NCI-H82 (cell line): ENCODE results near the gene CAMKMT.
"Not testable (repeated sequence)": the region's sequence is repeated elsewhere in the genome, so short reads cannot be mapped to it uniquely, and the experiment has no call there.

Source experiments
- DNase-seq: peaks from one replicate; lab custom pipeline; 2025; lab: John Stamatoyannopoulos, UW

The CAMKMT gene

DNA sequence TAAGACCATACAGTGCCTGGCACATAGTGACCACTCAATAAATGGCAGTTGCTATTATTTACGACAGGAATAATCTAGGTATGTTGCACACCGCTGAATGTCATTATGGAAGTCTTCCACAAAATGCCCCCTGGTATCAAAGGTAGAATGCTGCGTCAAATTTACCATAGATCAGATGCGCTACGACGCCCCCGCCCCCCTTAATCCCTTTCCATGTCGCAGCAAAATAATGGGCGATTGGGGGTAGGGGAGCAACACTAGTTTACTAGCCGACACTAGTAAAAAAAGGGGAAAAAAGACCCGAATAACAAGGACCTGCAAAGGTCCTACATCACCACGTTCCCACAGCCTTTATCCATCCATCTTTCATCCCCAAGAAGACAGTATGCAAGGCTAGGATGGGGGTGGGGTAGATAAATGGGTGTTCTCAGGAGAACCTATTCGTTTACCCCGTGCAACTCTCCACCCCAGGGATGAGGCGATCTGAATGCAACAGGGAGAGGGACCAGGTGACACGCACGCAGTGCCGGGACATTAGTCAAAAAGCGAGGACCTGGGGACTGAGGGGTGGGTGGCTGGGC, 908 bp upstream of the CAMKMT start:
- peak; percentile 68 for DNase-seq

DNA sequence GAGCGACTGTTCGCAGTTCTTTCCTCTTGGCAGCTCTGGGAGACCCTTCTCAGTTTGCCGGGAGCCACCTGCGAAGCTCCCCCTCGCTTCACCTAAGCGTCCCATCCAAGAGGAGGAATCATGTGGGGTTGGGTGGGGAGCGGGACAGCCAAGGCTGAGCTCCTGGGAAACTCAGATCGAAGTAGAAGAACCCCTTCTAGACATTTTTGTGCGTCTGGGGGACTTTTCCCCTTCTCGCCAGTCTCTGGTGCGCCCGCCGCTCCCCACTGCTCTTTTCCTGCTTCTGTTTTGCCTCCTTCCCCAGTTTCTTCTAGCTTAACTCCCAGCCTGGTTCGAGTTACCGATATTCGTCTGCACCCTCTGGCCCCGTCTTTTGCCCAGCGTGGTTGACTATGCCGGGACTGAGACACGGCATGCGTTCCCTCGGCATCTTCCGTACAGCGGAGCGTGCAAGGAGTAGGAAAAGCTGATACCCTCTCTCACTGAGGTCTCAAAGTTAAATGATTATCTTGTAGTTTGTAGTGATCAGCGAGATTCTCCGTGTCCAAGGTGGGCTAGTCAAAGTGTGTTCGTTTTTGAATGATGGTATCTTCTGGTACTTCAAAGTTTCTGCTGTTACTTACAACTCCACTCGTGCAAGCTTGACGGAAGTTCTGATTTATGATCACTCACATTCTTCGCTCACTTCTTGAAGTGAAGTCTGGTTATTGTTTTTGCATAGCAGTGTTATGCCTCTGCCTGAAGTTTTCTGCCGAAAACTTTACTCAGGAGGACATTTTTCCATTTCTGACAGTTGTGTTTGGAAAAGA, 664 bp downstream of the CAMKMT start:
- peak; percentile 62 for DNase-seq

DNA sequence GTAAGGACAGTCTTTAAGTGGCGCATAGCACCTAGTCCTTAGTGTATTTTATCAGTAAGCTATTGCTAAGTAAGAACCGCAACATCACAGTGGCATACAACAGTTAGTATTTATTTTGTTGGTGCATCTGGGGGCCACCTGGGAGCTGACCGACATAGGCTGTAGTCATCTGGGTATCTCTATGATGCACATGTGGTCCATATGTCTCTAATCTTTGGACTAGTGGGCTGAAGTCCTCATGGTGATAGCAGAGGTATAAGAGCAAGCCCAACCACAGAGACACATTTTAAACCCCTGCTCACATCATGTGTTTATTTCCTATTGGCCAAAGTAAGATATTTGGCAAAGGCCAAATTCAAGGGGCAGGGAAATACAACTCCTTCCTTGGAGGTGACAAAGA, 2.9 kb downstream of the CAMKMT start:
- DNase-seq: no peak

DNA sequence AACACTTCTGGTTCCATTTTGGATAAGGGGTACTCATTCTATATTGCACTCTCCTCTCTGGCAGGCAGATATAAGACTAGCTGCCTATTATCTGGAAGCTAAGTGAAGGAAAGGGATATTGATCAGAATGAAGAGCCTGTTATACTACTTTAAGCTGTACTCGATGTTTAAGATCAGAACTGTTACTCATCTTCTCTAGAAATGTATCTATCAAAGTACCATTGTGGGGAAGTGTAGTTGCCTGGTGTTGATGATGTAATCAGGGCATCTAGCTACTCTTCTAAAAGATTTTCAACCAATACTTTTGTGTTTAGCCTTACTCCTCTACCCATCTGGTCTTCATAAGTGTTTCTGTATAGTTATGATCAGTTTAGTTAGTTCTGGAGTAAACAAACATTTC, 5.8 kb downstream of the CAMKMT start:
- no peak for DNase-seq

DNA sequence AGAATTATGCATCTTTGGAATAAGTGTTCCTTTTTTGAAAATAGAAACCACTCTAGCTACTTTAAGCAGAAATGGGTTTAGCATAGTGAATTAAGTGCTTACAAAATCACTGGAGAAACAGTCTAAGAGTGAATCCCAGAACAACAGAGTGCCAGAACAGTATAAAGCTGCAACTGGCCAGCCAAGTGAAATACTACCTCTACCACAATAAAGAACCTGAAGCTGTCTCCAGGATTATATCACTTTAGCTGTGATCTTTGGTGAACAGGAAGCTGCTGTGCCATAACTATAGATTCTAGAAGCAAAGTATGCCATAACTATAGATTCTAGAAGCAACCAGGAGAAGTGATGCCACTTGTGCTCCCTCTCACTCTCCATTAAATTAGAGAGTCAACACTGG, 7.6 kb downstream of the CAMKMT start:
- no peak for DNase-seq

DNA sequence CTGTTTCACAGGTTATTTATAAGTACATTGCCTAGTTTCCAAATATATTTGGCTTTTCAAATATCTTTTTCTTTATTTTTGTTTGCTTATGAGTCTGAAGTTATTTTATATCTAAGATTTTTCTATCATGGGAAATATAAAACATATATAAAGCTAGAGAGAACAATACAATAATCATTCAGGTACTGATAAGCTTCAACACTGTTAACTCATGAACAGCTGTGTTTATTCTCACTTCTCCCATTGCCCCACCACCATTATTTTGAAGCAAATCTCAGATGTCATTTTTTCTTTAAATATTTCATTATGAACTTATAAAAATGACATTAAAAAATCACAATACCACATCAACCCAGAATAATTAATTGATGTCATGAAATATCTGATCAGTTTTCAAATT, 9.7 kb downstream of the CAMKMT start:
- no peak for DNase-seq

DNA sequence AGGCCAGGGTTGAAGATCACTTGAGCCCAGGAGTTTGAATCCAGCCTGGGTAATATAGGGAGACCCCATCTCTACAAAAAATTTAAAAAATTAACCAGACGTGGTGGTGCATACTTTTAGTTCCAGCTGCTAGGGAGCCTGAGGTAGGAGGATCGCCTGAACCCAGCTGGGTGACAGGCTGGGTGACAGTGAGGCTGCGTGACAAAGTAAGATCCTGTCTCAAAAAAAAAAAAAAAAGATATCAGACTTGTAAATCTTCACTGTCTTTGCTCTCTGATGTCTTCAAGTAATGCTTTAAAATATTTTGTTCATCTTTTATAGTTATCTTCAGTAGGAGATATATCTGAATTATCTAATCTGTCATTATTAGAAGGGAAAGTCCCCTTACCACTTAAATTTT, 10.5 kb downstream of the CAMKMT start:
- no peak for DNase-seq

DNA sequence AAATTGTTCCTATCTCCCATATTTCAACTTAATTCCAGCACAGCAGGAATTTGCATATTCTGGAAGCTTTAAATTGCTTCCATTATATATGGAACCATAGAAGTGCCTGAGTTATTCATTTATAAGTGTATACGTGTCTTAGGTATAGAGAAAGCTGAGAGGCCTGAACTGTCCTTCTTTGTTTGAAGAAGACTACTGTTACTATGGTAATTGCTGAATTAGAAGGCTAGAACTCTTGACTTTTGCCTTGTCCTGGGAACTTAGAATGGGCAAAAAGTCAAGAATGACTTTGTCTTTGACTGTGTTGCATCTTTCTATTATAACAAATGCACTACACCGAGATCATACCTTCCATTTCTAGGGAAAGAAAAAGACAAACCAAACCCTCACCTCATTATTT, 15.7 kb downstream of the CAMKMT start:
- DNase-seq: no peak

DNA sequence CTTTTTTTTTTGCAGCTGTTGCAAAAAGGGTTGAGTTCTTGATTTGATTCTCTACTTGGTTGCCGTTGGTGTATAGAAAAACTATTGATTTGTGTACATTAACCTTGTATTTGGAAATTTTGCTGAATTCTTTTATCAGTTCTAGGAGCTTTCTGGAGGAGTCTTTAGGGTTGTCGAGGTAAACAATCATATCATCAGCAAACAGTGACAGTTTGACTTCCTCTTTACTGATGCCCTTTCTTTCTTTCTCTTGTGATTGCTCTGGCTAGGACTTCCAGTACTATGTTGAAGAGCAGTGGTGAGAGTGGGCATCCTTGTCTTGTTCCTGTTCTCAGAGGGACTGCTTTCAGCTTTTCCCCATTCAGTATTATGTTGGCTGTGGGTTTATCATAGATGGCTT, 23.5 kb downstream of the CAMKMT start:
- not testable (repeated sequence) for DNase-seq

DNA sequence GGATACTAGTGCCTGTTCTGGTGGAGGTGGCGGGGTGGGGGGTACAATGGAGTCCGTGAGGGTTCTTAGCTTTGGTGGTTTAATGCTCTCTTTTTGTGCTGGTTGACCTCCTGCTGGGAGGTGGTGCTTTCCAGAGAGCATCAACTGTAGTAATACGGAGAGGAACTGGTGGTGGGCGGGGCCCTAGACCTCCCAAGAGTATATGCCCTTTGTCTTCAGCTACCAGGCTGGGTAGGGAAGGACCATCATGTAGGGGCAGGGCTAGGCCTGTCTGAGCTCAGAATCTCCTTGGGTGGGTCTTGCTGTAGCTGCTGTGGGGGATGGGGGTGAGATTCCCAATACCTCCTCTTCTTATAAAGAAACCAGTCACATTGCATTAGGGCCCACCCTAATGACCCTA, 27.1 kb downstream of the CAMKMT start:
- DNase-seq: no peak

DNA sequence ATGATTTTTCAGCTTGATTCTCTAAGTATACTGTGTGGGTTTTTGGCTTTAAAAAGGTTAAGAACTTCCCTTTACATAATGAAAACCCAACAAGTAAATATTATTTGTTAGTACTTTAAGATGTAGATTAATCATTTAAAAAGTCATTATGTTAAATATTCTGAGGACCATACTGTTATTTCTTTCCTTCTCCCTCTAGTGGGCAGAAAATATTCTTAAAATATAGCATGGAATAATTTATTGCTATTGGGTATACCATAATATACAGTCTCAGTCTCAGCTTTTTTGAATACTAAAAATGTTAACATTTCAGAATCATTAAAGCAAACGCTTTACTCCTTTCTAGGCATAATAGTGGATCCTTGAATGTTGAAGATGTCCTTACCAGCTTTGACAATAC, 28.1 kb downstream of the CAMKMT start:
- no peak for DNase-seq

DNA sequence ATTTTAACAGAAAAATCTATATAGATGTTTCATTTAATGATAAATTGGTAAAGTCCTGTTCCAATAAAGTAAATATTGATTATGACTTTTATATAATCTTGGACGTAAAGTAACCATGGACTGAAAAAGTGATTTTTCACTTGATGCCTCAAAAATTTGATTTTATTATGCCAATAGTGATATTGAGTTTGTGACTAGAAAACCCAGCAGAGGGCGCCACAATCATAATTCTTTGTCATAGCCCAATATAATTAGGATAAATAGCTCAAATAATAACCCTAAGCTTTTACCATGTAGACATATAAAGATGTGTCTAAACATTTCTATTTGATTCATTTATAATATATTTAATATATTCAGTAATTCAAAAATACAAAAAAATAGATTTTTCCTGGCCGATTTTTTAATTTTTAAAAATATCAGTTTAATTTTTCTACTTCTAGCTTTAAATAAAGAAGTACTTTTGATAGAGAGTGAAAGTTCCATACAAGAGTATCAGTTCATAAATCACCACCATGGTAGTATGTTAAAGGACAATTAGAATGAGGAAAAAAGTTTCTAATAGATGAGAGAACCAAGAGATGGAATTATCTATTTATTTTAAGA, 30.7 kb downstream of the CAMKMT start:
- peak; percentile 80 for DNase-seq

DNA sequence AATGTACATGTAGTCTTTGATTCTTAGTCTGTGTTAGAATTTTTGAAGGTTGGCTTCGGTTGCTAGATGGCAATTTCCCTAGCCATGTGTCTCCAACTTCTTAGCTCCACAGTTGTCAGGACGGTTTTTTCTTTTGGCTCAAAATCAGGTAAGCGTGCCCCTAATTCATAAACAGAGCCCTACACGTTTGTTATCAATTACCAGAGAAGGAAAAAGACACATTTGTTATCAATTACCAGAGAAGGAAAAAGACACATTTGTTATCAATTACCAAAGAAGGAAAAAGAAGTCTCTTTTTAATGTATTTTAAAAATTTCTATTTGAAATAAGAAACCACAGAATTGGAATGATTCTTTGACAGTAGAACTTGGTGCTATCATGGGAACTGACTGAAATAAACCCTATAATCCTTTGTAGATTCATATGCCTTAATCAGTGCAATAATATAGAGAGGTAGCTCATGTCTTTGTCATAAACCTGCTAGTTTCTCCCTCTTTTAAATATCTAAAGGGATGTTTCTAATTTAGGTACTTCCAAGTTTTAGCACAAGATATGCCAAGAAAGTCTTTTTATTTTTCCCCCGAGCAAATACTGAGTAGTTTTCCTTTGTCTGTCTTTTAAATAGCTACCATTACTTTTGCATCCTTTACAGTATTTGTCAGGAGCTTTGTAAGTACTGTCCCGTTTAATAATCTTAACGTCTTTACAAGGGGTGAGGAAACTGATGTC, 35.9 kb downstream of the CAMKMT start:
- no peak for DNase-seq

DNA sequence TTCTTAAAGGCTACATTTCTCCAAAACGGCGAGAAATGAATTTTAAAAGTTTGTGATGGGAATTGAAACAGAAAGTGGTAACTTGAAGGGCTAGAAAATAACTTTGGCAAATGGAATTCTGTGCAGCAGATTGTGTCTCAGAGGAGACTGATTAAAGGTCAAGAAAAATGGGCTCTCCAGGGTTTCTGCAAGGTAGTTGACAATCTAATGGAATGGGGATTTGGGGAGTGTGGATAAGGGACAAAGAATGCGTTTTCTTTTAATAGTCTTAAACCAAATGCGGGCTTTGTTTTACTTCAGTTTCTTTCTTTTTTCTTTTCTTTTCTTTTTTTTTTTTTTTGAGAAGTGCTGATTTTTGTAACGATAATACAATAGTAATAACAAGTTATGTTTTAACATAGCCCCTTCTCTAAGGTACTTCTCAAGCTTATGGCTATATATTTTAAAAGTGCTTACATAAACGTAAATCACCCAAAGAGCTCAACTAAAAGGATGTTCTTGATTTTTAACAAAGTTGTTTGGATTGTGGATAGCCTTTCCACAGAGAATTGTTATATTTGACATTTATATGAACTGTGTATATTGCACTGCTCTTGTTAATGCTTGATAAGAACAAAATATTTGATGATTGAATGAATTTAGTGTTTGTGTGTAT, 36.6 kb downstream of the CAMKMT start:
- no peak for DNase-seq

DNA sequence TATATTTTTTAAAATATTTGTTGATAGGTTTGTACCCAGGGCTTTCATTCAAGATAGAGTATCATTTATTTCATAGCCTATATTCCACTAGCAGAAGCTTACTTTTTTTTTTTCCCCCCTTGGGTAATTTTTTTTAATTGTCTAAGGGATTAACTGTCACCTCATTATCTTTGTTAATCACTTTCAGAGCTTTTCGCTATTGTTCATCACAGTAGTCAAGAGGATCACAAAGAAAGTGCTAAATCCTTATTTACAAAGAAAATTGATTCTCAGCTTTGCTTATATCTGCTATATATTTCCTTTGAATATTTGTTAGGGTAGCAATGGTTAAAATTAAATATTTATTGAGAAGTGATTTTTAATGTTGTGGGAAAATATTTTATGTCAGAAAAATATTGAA, 59.0 kb downstream of the CAMKMT start:
- DNase-seq: no peak

DNA sequence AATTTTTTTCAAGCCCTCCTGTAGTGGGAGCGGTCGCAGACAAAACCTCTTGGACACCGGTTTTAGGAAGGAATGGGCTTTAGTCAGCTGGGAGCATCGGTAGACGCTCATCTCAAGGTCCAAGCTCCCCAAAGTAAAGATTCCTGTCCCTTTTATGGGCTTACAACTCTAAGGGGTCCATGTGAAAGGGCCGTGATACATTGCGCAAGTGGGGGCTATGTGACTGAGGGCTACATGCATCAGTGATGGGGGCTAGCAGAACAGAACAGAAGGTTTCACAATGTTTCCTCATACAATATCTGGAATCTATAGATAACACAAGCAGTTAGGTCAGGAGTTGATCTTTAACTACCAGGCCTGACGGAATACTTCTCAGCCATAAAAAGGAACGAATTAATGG, 62.5 kb downstream of the CAMKMT start:
- no peak for DNase-seq

DNA sequence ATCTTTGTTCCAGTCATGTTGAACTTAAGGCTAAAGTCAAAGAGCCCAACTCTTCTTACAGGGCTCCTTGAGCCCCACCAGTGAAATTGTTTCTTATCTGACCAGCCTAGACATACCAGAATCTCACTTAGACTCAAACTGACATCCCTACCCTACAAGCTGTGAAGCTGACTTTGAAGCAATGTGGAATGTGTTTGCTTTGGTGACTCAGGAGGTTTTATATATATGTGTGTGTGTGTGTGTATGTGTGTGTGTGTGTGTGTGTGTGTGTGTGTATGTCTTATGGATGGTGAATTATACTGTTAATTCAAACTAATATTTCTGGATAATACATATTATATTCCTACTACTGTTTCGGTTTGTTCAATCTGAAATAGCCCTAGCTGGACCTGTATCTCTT, 67.3 kb downstream of the CAMKMT start:
- DNase-seq: no peak

DNA sequence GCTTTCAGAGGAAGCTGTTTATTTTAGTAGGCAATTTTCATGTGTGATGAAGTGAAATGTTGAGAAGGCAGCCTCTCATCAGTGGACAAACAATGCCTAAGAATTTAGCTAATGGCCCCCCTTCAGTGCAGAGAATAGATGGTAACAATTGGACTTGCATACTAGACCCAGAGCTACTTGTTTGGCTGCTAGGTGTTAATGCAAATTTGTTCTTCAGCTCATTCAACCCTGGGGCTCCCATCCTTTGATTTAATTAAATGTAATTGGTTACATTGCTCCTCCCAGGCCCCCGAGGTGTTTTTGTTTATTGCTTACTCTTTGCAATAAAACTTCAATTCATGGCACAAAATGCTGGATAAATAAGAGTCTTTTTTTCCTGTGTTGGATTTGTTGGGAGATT, 68.6 kb downstream of the CAMKMT start:
- DNase-seq: no peak

DNA sequence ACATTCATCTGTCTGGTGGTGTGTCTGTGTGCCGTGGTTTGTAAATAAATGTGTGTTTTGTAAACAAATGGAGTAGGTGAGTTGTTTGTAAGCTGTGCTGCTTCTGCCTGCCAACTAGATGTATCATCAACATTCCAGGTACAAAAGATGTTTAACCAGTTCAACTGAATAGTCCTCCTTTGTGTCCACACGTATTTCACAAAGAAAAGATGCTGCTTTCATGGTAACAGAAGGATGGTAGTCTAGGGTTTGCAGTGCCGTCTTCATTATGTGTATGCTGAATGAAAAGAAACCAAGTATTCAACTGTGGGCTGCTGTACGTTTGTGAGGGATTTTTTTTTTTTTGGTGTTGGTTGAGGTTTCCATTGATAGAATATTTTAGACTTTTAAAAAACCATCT, 72.1 kb downstream of the CAMKMT start:
- DNase-seq: no peak

DNA sequence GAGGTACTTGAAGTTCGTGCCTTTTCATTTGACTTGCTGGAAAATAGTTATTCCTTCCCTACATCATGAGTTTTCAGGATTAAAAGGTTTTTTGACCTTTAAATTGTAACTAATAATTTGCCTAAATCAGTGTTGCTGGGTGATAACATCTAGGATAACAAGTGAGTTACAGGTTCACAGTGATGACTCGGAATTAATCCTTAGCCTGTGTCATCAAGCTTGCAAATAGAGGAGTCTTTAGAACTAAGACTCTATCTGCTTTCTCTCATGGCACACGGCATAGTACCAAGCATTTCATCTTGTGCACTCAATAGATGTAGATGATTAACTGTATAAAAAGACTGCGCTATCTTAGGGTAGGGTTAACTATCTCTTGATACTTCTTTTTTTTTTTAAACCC, 79.5 kb downstream of the CAMKMT start:
- DNase-seq: no peak

DNA sequence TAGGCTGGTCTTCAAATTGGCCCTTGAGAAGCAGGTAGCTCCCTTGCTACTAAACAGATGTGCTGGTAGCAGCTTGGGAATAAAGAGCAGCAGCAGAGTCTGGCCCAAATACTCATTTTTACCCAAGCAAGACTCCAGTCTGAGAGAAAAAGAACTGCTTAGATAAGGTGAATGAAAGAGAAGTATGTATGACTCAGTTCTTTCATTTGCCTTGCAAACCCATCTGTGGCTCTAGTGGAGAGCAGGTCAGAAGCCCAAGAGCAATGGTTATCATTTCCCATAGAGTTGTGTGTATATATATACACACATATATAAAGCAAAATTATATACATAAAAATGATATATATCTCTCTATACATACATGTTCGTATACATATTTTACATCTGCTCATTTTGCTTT, 80.3 kb downstream of the CAMKMT start:
- no peak for DNase-seq

DNA sequence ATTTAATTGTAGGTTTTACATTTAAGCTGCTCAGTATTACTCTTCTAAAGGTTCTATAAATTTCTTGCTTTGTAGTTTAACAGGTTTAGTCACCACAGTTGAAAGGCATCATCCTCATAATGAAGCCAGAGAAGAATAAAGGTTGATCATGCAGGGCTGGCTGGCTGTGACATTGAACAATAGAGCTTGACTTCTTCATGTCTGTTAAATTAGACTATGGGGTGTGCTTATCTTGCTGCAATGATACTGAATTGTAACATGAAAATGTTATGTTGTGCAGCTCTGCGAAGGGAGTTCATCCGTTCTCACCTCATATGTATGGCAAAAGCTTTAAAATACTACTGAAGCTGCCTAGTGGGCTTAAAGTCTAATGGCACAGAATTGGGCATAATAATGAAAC, 81.8 kb downstream of the CAMKMT start:
- no peak for DNase-seq
